ENCODE results near the gene LRIG1.

LRIG1 gene

GRCh38 chr3:66411474-66411873 lies 89.3 kb downstream of the LRIG1 start:
- DNase-seq (ENCODE audit: low read depth): no peak
- no peak overlapping the region for H3K4me3 ChIP-seq (ENCODE audit: low read depth, low read length)
- TF ChIP-seq, protein P1, sequence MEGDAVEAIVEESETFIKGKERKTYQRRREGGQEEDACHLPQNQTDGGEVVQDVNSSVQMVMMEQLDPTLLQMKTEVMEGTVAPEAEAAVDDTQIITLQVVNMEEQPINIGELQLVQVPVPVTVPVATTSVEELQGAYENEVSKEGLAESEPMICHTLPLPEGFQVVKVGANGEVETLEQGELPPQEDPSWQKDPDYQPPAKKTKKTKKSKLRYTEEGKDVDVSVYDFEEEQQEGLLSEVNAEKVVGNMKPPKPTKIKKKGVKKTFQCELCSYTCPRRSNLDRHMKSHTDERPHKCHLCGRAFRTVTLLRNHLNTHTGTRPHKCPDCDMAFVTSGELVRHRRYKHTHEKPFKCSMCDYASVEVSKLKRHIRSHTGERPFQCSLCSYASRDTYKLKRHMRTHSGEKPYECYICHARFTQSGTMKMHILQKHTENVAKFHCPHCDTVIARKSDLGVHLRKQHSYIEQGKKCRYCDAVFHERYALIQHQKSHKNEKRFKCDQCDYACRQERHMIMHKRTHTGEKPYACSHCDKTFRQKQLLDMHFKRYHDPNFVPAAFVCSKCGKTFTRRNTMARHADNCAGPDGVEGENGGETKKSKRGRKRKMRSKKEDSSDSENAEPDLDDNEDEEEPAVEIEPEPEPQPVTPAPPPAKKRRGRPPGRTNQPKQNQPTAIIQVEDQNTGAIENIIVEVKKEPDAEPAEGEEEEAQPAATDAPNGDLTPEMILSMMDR (IDR thresholded peaks at IDR 0.05; ENCODE audit: control insufficient read depth, extremely low read depth, insufficient read depth): no peak

- H3K4me3 ChIP-seq (ENCODE audit: low read depth, low read length): no peak overlapping the region
- no peak for DNase-seq (ENCODE audit: low read depth)
- TF ChIP-seq, protein P1 (IDR thresholded peaks at IDR 0.05; ENCODE audit: control insufficient read depth, extremely low read depth, insufficient read depth): no peak
Observed at GRCh38 chr3:66410976-66411375, 89.8 kb downstream of the LRIG1 start.

- TF ChIP-seq, protein P1 (IDR thresholded peaks at IDR 0.05; ENCODE audit: control insufficient read depth, extremely low read depth, insufficient read depth): no peak
- no peak overlapping the region for H3K4me3 ChIP-seq (ENCODE audit: low read depth, low read length)
- DNase-seq (ENCODE audit: low read depth): no peak
Observed at GRCh38 chr3:66409771-66410754, 90.8 kb downstream of the LRIG1 start.

DNA sequence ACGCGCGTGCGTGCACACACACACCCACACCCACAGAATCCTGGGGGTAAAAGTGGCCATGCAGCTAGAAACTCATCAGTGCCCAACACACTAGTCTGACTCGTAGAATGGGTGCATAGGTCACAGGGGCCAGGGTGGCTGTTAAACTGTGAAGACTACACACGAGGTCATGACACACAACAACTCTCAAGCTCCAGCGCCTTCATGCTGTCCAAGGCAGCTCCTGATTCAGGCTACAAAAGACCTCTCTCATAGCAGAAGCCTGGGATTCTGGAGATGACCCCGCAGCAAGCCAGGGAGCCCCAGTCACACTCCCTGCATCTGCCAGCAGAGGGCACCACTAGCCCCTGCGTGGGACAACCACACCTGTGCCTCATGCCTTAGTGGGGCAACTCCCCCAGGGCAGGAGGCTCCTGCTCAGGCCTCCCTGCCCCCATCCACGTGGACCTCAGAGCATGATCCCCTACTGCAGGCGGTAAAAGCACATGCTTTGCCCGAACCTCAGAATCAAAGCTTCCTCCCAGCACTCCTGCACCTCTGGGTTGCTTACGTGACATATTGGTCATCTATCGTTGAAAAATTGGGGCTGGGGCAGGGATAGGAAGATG lies 93.1 kb downstream of the LRIG1 start:
- TF ChIP-seq, protein P1 (IDR thresholded peaks at IDR 0.05; ENCODE audit: control insufficient read depth, extremely low read depth, insufficient read depth): peak; percentile 92
- H3K4me3 ChIP-seq (ENCODE audit: low read depth, low read length): no peak overlapping the region
- DNase-seq (ENCODE audit: low read depth): no peak

DNA sequence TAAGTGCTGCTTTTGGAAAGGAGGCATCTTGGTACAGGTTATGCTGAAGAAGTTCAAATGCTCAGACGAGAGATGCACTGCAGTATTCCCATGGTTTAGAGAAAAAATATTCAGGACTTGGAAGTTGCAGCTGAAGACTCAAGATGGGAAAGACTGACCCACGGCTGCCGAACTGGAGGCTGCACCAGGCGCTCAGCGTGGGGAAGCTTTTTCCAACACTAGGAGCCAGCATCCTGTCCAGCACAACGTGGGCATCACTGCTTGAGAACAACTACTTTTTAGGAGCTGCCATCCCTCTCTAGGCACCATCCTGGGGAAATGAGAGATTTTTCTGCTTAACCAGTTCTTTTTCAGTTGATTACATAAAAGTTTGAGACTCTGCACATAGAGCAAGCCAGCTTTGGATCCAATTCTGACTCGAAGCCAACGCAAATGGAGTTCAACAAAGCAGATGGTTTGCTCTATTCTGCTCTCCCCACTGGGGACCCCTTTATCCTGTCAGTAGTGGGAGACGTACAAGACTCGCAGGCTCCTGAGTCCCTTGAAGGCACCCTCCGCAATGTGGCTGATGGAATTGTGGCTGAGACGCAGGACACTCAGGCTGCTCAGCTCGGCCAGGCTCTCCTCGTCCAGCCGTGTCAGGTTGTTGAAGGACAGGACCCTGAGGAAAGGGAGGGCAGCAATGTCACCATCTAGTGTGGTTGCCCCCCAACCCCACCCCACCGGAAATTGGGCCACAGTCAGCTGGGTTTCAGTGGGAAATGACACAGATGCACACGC lies 93.8 kb downstream of the LRIG1 start:
- TF ChIP-seq, protein P1 (IDR thresholded peaks at IDR 0.05; ENCODE audit: control insufficient read depth, extremely low read depth, insufficient read depth): no peak
- no peak for DNase-seq (ENCODE audit: low read depth)
- no peak overlapping the region for H3K4me3 ChIP-seq (ENCODE audit: low read depth, low read length)

DNA sequence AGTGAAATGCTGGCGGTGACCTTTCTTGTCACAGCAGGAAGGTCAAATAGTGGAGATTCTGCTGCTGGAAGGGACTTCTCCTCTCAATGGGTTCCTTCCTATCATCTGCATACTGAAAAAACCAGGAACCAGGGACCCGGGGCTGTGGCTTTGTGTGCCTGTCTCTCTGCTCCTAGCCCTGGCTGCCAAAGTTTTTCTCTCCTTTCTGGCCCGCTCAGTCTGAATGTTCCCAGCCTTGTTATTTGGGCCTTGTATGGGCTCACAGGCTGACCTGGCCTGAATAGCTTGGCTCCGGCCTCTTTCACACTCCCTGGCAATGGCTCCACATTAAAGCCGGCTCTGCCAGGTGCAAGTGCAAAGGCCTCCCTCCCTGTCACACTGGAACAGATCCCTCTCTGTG lies 94.7 kb downstream of the LRIG1 start:
- TF ChIP-seq, protein P1 (IDR thresholded peaks at IDR 0.05; ENCODE audit: control insufficient read depth, extremely low read depth, insufficient read depth): no peak
- H3K4me3 ChIP-seq (ENCODE audit: low read depth, low read length): no peak overlapping the region
- no peak for DNase-seq (ENCODE audit: low read depth)
